OCI-LY1 (cell line): Measurements from ENCODE around the gene HMGN2.

Source experiments
- H2AFZ ChIP-seq: fragments of 200-600 bp; sonication (generic), shearing (Covaris generic); 2 replicates; pipeline ENCODE4 v1.6.0; 2014; ENCODE audit warnings: antibody characterized with exemption, mild to moderate bottlenecking, low read length
- H3F3A ChIP-seq: fragments of 200-600 bp; sonication (generic), shearing (Covaris generic); 2 replicates; pipeline ENCODE4 v1.6.0; 2014; ENCODE audit warnings: mild to moderate bottlenecking, antibody characterized with exemption, low read length, moderate library complexity; ENCODE audit not compliant: insufficient read depth
- H3K27ac ChIP-seq: fragments of 200-600 bp; sonication (generic); 2 replicates; pipeline ENCODE4 v1.5.1; 2014; ENCODE audit warnings: low read length, mixed run types, mild to moderate bottlenecking, low read depth; ENCODE audit not compliant: poor library complexity, severe bottlenecking
- H3K27me3 ChIP-seq: fragments of 200-600 bp; sonication (generic); 2 replicates; pipeline ENCODE4 v1.6.0; 2014; ENCODE audit warnings: antibody characterized with exemption, mild to moderate bottlenecking, low read length, moderate library complexity; ENCODE audit not compliant: insufficient read depth
- H3K36me3 ChIP-seq: fragments of 200-600 bp; sonication (generic); 2 replicates; pipeline ENCODE4 v1.6.1; 2014; ENCODE audit warnings: mild to moderate bottlenecking, antibody characterized with exemption, low read length, moderate library complexity, mixed read lengths; ENCODE audit not compliant: insufficient read depth
- H3K4me1 ChIP-seq: fragments of 200-600 bp; sonication (generic); 2 replicates; pipeline ENCODE4 v1.5.1; 2014; ENCODE audit warnings: mild to moderate bottlenecking, low read length, moderate library complexity; ENCODE audit not compliant: insufficient read depth, severe bottlenecking
- H3K4me2 ChIP-seq: fragments of 200-600 bp; sonication (generic), shearing (Covaris generic); 2 replicates; pipeline ENCODE4 v1.6.1; 2014; ENCODE audit warnings: low read length
- H3K4me3 ChIP-seq: fragments of 200-600 bp; sonication (generic); 2 replicates; pipeline ENCODE4 v1.5.1; 2014; ENCODE audit warnings: low read length, low read depth, mild to moderate bottlenecking, mixed read lengths; ENCODE audit not compliant: poor library complexity, severe bottlenecking
- H3K79me2 ChIP-seq: fragments of 200-600 bp; shearing (Covaris generic); 2 replicates; pipeline ENCODE4 v1.6.1; 2016; ENCODE audit warnings: mixed run types, low read length, mixed read lengths; ENCODE audit not compliant: insufficient read depth
- H3K9ac ChIP-seq: fragments of 200-600 bp; sonication (generic), shearing (Covaris generic); 2 replicates; pipeline ENCODE4 v1.6.1; 2014; ENCODE audit warnings: mild to moderate bottlenecking, low read length, mixed read lengths
- H3K9me2 ChIP-seq: fragments of 200-600 bp; sonication (generic), shearing (Covaris generic); 2 replicates; pipeline ENCODE4 v1.6.1; 2014; ENCODE audit warnings: low read depth, mild to moderate bottlenecking, low read length, mixed read lengths
- H3K9me3 ChIP-seq: fragments of 200-600 bp; shearing (Covaris generic); 2 replicates; pipeline ENCODE4 v1.6.1; 2014; ENCODE audit warnings: low read length, mixed read lengths
- H4K20me1 ChIP-seq: fragments of 200-600 bp; sonication (generic), shearing (Covaris generic); 2 replicates; pipeline ENCODE4 v1.6.0; 2016; ENCODE audit warnings: mild to moderate bottlenecking, low read length; ENCODE audit not compliant: insufficient read depth
- EZH2 ChIP-seq: fragments of 200-600 bp; sonication (generic), shearing (Covaris generic); IDR thresholded peaks from 2 replicates; pipeline ENCODE4 v1.8.0; 2017; ENCODE audit warnings: borderline replicate concordance, mixed run types, mild to moderate bottlenecking, antibody characterized with exemption, low read length, moderate library complexity, mixed read lengths
- TF ChIP-seq, protein P1 (sequence below): fragments of 200-600 bp; sonication (generic), shearing (Covaris generic); IDR thresholded peaks from 2 replicates; pipeline ENCODE4 v1.5.1; 2017; ENCODE audit warnings: mild to moderate bottlenecking, antibody characterized with exemption, low read length, moderate library complexity, mixed read lengths

Gene HMGN2

DNA sequence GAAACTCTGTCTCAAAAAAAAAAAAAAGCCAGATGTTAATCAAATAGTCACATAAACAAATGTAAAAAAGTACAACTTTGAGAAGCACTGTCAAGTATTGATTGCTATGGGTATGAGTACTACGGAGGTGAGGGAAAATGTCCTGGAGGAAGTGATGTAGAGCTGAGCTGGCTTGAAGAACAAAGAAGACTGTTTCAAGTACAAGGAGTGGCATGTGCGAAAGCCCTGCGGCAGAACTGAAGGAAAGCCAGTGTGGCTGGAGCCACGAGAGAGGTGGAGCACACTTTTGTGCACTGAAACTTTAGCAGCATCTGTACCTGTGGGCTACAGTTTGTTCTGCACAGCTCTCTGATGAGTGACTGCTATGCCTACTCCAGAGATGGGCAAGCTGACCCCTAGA lies 51.9 kb downstream of the HMGN2 start:
- TF ChIP-seq, protein P1, sequence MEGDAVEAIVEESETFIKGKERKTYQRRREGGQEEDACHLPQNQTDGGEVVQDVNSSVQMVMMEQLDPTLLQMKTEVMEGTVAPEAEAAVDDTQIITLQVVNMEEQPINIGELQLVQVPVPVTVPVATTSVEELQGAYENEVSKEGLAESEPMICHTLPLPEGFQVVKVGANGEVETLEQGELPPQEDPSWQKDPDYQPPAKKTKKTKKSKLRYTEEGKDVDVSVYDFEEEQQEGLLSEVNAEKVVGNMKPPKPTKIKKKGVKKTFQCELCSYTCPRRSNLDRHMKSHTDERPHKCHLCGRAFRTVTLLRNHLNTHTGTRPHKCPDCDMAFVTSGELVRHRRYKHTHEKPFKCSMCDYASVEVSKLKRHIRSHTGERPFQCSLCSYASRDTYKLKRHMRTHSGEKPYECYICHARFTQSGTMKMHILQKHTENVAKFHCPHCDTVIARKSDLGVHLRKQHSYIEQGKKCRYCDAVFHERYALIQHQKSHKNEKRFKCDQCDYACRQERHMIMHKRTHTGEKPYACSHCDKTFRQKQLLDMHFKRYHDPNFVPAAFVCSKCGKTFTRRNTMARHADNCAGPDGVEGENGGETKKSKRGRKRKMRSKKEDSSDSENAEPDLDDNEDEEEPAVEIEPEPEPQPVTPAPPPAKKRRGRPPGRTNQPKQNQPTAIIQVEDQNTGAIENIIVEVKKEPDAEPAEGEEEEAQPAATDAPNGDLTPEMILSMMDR: no peak
- no peak for TF ChIP-seq EZH2
- Histone ChIP-seq H3K9ac (no peak overlapping the region), H3K9me2 (no peaks in the 10 kb centered on the region), H2AFZ (no peak overlapping the region), H3K27me3 (no peaks in the 10 kb centered on the region; the same call in 1 of the 2 replicates), H3K27ac (no peak overlapping the region), H4K20me1 (no peaks in the 10 kb centered on the region), H3K9me3 (no peaks in the 10 kb centered on the region), H3K36me3 (no peaks in the 10 kb centered on the region), H3K79me2 (no peaks in the 10 kb centered on the region), H3K4me2 (no peak overlapping the region), H3F3A (no peaks in the 10 kb centered on the region), H3K4me3 (no peak overlapping the region), H3K4me1 (peaks cover 6% of the 10 kb centered on the region)
